HG03060 (cell line): ENCODE results near the gene FRMD3.

Experiments used
- ATAC-seq: cut with Tn5 transposase; IDR thresholded peaks from one replicate; pipeline ENCODE4 v1.9.1; 2021; ENCODE audit warnings: low read depth, moderate number of reproducible peaks; ENCODE audit not compliant: unreplicated experiment

FRMD3 gene

GRCh38 chr9:83296123-83296522 is 242.1 kb downstream of the FRMD3 start:
- ATAC-seq: peak; percentile 74

- no peak for ATAC-seq
These were observed 243.4 kb downstream of the FRMD3 start for GRCh38 chr9:83294816-83295215.

GRCh38 chr9:83291196-83291595 is 247.0 kb downstream of the FRMD3 start:
- ATAC-seq: no peak

GRCh38 chr9:83290692-83291091 is 247.5 kb downstream of the FRMD3 start:
- no peak for ATAC-seq

- ATAC-seq: no peak
These were observed 251.2 kb downstream of the FRMD3 start for GRCh38 chr9:83287021-83287420.

- ATAC-seq: no peak
These were observed 252.6 kb downstream of the FRMD3 start for GRCh38 chr9:83285445-83286225.

- no peak for ATAC-seq
These were observed 253.5 kb downstream of the FRMD3 start for GRCh38 chr9:83284746-83285145.

- no peak for ATAC-seq
These were observed 254.7 kb downstream of the FRMD3 start for GRCh38 chr9:83283528-83283927.

GRCh38 chr9:83281306-83282255 is 256.6 kb downstream of the FRMD3 start:
- no peak for ATAC-seq

GRCh38 chr9:83280790-83281189 is 257.4 kb downstream of the FRMD3 start:
- no peak for ATAC-seq

- no peak for ATAC-seq
These were observed 257.9 kb downstream of the FRMD3 start for GRCh38 chr9:83280268-83280667.

GRCh38 chr9:83274787-83275186 is 263.4 kb downstream of the FRMD3 start:
- ATAC-seq: no peak

- no peak for ATAC-seq
These were observed 266.5 kb downstream of the FRMD3 start for GRCh38 chr9:83271665-83272071.

GRCh38 chr9:83270116-83270515 is 268.1 kb downstream of the FRMD3 start:
- no peak for ATAC-seq

GRCh38 chr9:83267741-83268140 is 270.5 kb downstream of the FRMD3 start:
- ATAC-seq: no peak

- ATAC-seq: no peak
These were observed 271.3 kb downstream of the FRMD3 start for GRCh38 chr9:83266666-83267496.

- ATAC-seq: no peak
These were observed 271.9 kb downstream of the FRMD3 start for GRCh38 chr9:83266331-83266665.

- ATAC-seq: no peak
These were observed 273.9 kb downstream of the FRMD3 start for GRCh38 chr9:83264315-83264714.

- ATAC-seq: no peak
These were observed 278.6 kb downstream of the FRMD3 start for GRCh38 chr9:83259558-83259957.

- no peak for ATAC-seq
These were observed 280.0 kb downstream of the FRMD3 start for GRCh38 chr9:83257937-83258891.
